Immature natural killer cell (primary cell): Measurements from ENCODE around the gene SLC8A1. TPM values are rescaled to one million over a fixed set of nuclear protein-coding genes. Genes with fewer than 3 reads are reported as not detected.

Source experiments
- DNase-seq, 3 donors: peaks; one replicate each; pipeline ENCODE4 v3.0.0; 2022; ENCODE audit warnings: mixed read lengths in 1 of 3
- H3K27ac Mint-ChIP-seq, 6 donors: one replicate each; pipeline ENCODE4 v1.8.0; 2020; ENCODE audit warnings: mixed read lengths in 6 of 6, mild to moderate bottlenecking in 5 of 6, inconsistent platforms in 4 of 6, moderate library complexity in 3 of 6
- H3K27me3 Mint-ChIP-seq, 3 donors: one replicate each; pipeline ENCODE4 v1.8.0; 2020 to 2021; ENCODE audit warnings: low read depth in 3 of 3, mild to moderate bottlenecking in 3 of 3, mixed read lengths in 3 of 3, moderate library complexity in 3 of 3, inconsistent platforms in 1 of 3
- H3K36me3 Mint-ChIP-seq, 3 donors: one replicate each; pipeline ENCODE4 v1.8.0; 2020; ENCODE audit warnings: mixed read lengths in 3 of 3, inconsistent platforms in 2 of 3, mild to moderate bottlenecking in 2 of 3
- H3K4me1 Mint-ChIP-seq, 2 donors: one replicate each; pipeline ENCODE4 v1.8.0; 2020; ENCODE audit warnings: inconsistent platforms in 2 of 2, mild to moderate bottlenecking in 2 of 2, mixed read lengths in 2 of 2, moderate library complexity in 1 of 2
- H3K4me3 Mint-ChIP-seq, 5 donors: one replicate each; pipeline ENCODE4 v1.8.0; 2020; ENCODE audit warnings: mild to moderate bottlenecking in 5 of 5, mixed read lengths in 5 of 5, inconsistent platforms in 3 of 5, moderate library complexity in 3 of 5
- H3K9me3 Mint-ChIP-seq, 6 donors: one replicate each; pipeline ENCODE4 v1.8.0; 2020; ENCODE audit warnings: mild to moderate bottlenecking in 6 of 6, mixed read lengths in 6 of 6, inconsistent platforms in 4 of 6, moderate library complexity in 3 of 6
- polyA plus RNA-seq, 3 donors: library from polyadenylated mRNA; unstranded; fragments of 300-500 nt; fragmentation: Illumina TruSeq; gene quantifications; one replicate each; pipeline ENCODE4 v1.2.3, GENCODE V29; 2021

The SLC8A1 gene
- polyA plus RNA-seq, 3 donors from 2014 or later = 0.01 to 0.34 (median 0.11) TPM

DNA sequence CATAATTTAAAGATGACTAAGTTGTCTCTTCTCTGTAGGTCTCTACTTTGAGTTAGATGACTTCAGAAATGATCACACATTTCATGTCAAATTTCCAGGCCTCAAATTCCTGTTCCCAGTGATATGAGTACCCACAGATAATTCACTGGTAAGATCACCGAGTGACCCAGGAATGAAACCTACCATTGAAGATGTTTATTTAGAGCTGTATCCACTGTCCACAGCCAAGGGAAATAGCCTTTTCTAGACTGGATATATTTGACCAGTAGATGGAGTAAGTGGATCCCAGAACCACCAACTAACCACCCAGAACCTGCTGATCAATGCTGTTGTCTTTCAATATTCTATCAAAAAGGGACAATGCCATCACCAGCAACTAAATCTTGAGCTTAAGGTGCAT is 238.8 kb downstream of the SLC8A1 start:
- Mint-ChIP-seq H3K27ac (no peak overlapping the region), H3K27me3 (peaks cover 0 to 2% (median 0%) of the 10 kb centered on the region in 3 donors), H3K36me3 (no peaks in the 10 kb centered on the region), H3K4me3 (no peak overlapping the region), H3K4me1 (no peaks in the 10 kb centered on the region), H3K9me3 (peaks cover 0 to 16% (median 8%) of the 10 kb centered on the region in 6 donors)
- DNase-seq = no peak

DNA sequence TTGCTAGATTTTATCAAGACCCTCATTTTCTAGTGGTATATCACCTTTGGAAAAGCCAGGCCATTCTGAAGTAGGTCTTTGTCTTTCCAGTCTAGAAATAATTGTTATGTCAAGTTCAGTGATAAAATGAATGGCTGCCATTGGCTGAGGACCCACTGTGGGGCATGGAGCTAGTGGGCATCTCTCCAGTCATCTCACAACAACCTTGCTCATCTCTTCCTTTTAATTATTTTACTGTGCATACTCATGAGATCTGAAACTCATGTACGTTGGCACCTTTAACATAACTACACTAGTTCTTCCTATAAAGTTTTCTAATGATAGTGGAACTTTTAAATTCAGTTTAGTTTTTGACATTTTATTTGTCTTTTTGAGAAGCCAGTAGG is 240.9 kb downstream of the SLC8A1 start:
- Mint-ChIP-seq H3K27ac (no peak overlapping the region), H3K9me3 (peaks cover 0 to 6% (median 5%) of the 10 kb centered on the region in 6 donors), H3K36me3 (no peaks in the 10 kb centered on the region), H3K27me3 (no peaks in the 10 kb centered on the region), H3K4me1 (no peaks in the 10 kb centered on the region), H3K4me3 (no peak overlapping the region)
- no peak for DNase-seq

DNA sequence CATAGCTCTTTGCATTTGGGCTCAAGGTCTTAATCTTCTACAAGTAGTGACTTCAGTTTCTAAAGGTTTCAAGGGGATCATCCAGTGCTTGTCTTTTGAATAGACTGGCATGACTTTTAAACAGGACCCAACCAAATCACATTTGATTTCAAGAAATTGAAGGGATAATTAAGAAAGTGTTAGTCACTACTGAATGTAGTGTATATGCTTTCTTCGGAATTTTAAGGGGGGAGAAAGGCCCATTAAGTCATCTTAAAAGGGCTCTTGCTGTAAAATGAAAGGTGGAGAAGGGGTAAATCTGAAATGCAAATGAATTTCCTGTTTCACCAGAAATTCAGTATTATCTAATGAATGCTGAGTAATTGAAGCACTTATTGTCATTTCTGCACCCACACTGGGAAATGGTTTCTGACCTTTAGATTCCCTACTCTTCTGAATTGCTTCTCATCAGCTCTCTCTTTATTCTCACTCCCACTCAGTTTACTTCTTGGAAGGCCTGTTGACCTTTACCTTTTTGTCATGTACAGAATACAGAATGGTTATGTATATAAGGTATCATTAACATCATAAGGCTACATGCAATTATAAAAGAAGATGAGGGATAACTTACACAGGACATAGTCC is 241.4 kb downstream of the SLC8A1 start:
- Mint-ChIP-seq H3K36me3 (no peaks in the 10 kb centered on the region), H3K4me3 (no peak overlapping the region), H3K27me3 (no peaks in the 10 kb centered on the region), H3K27ac (no peak overlapping the region), H3K4me1 (no peaks in the 10 kb centered on the region), H3K9me3 (peaks cover 0 to 7% (median 5%) of the 10 kb centered on the region in 6 donors)
- no peak for DNase-seq

DNA sequence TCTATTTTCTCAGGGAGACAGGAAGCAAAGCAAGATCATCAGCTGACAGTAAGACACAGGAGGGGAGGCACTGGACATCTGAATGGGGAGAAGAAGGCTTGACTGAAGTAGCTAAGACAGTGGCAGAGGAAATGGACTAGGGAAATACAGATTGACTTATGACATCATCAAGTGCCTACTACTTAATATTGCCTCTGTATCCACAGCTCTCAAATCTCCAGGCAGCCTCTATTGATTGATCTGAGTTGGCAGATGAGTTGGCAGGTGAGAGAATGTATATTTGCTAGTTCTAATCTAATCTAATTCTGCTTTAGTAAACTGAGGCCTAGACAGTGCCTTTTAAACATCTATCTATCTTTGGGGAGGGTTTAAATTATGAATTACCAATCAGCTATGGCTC is 242.1 kb downstream of the SLC8A1 start:
- Mint-ChIP-seq H3K36me3 (no peaks in the 10 kb centered on the region), H3K4me3 (no peak overlapping the region), H3K27me3 (no peaks in the 10 kb centered on the region), H3K4me1 (no peaks in the 10 kb centered on the region), H3K9me3 (peaks cover 0 to 10% (median 5%) of the 10 kb centered on the region in 6 donors), H3K27ac (no peak overlapping the region)
- no peak for DNase-seq

DNA sequence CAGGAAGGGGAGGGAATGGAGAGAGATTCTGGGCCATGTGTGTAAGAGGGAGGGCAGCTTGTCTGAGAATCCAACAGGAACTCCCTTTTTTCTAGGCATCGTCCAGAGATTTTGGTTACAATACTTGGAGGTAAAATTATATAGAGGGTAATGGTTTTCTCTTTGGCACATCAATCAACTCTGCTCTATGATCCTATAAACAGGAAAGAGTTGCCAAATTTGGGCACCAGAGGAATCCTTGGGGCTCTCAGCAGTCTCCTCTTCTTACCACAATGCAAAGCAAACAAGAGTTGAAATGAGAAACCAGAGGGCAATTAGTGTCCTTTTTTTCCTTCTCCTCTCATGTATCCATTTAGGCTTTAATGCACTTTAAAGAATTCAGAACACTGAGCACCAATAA is 243.4 kb downstream of the SLC8A1 start:
- no peak overlapping the region for H3K27ac Mint-ChIP-seq
- H3K36me3 Mint-ChIP-seq = no peaks in the 10 kb centered on the region
- H3K9me3 Mint-ChIP-seq = peaks cover 0 to 5% (median 2%) of the 10 kb centered on the region in 6 donors
- H3K4me1 Mint-ChIP-seq = no peaks in the 10 kb centered on the region
- no peak for DNase-seq
- H3K4me3 Mint-ChIP-seq = no peak overlapping the region
- H3K27me3 Mint-ChIP-seq = no peaks in the 10 kb centered on the region

DNA sequence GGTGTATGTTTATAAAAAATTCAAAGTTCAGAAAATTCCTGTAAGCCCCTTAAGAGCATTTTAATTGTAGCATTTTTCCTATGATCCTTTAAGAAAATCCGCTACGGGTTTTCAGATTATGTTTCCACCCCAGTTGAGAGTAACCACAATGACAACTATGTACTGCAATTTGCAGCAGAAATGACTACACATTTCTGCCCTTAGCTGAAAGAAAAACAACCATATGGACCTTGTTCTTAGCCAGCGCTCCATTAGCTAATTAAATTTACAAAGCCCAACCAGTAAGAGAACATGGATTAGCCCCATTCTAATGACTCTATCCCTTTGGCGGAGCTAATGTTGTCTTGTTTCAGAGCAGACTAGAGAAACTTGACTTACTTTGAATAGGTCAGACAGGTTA is 247.6 kb downstream of the SLC8A1 start:
- H3K4me3 Mint-ChIP-seq = no peak overlapping the region
- DNase-seq = no peak
- no peaks in the 10 kb centered on the region for H3K4me1 Mint-ChIP-seq
- peaks cover 0 to 6% (median 3%) of the 10 kb centered on the region in 6 donors for H3K9me3 Mint-ChIP-seq
- H3K27ac Mint-ChIP-seq = no peak overlapping the region
- H3K36me3 Mint-ChIP-seq = no peaks in the 10 kb centered on the region
- H3K27me3 Mint-ChIP-seq = no peaks in the 10 kb centered on the region

DNA sequence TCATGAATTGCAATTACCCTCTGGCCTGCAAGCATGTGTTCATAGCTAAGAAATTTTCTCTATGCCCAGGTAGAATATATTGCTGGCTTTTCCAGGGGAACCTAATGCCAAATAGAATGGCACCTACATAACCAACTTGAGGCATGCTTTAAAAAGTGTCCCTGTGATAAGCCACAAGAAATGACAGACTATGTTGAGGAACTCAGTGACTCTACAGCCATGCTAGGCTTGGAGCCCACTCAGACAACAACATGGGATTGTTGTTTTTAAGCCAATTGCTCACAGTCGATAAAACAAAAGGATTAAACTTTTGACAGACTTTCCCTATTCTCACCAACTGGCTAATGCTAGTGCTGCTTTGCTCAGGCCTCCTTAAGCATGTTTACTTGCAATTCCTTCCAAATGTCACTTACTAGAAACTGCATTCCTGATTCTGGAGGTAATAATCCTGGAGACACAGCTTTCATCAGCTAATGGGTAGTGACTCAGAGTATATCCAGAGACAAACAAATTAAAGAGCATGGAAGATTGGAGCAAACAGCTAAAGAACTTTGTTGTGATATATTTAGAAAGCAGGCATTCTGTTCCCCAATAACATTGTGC is 249.0 kb downstream of the SLC8A1 start:
- Mint-ChIP-seq H3K27me3 (no peaks in the 10 kb centered on the region), H3K4me3 (no peak overlapping the region), H3K27ac (no peak overlapping the region), H3K4me1 (no peaks in the 10 kb centered on the region), H3K9me3 (peaks cover 0 to 6% (median 2%) of the 10 kb centered on the region in 6 donors), H3K36me3 (no peaks in the 10 kb centered on the region)
- no peak for DNase-seq

DNA sequence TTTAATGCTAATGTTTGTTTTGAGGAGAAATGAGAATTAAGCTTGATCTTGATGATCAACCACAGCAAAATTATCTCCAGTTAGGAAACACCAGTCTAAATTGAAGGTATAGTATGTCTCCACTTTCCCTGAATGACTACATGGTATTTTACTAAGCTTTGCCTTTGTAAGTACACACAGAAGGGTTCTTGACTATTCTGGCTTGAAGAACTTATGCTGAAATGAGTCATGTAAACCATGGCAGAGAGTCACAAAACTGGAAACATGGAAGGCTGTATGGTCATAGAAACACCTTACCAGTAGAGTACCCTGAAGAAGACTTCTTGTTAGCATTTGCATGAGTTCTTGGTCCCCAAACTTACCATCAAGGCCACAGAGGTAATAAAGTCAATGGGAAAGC is 250.5 kb downstream of the SLC8A1 start:
- no peak overlapping the region for H3K27ac Mint-ChIP-seq
- H3K36me3 Mint-ChIP-seq = no peaks in the 10 kb centered on the region
- no peaks in the 10 kb centered on the region for H3K4me1 Mint-ChIP-seq
- H3K27me3 Mint-ChIP-seq = no peaks in the 10 kb centered on the region
- no peak for DNase-seq
- no peak overlapping the region for H3K4me3 Mint-ChIP-seq
- peaks cover 0 to 6% (median 1%) of the 10 kb centered on the region in 6 donors for H3K9me3 Mint-ChIP-seq

DNA sequence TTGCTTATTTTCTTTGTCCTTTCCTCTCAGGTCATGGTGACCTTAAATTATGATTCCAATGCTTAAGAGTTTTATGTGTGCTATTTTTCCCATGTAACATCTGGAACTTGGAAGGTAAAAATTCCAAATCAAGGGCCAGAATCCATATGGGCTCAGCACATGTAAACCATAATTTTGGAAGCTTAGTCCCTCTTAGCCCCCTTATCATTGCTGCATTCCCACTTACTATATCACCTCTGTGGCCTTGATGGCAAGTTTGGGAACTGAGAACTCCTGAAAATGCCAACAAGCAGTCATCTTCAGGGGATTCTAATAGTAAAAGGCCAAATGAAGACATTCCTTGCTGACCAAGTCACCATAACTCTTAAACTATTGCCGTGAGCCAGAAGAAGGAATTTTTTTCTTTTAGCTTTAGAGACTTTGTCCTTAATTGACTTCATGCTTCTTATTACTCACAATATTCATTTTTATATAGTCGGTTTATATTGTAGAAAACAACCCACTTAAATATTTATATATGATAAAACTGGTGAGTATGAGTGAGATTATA is 251.4 kb downstream of the SLC8A1 start:
- H3K27ac Mint-ChIP-seq = no peak overlapping the region
- no peak for DNase-seq
- H3K27me3 Mint-ChIP-seq = no peaks in the 10 kb centered on the region
- H3K4me3 Mint-ChIP-seq = no peak overlapping the region
- H3K9me3 Mint-ChIP-seq = peaks cover 0 to 8% (median 1%) of the 10 kb centered on the region in 6 donors
- no peaks in the 10 kb centered on the region for H3K36me3 Mint-ChIP-seq
- H3K4me1 Mint-ChIP-seq = no peaks in the 10 kb centered on the region

DNA sequence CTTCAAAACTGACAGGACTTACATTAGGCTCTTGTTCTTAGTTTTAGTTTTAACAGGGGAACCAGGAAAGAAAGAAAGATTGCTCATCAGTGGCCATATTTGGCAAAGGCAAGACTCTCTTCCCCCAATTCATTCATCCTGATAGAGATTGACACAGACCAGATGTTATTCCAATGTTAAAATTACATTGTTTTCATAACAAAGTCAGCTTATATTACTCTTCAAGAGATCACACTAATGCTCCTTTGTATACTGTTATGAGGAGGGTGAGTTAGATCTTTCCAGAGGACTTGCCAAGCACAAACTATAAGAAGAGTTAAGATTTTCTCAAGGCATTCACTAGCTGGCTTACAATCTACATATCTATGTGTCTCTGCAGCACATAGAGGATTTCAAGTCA is 252.1 kb downstream of the SLC8A1 start:
- DNase-seq = no peak
- no peak overlapping the region for H3K27ac Mint-ChIP-seq
- H3K27me3 Mint-ChIP-seq = no peaks in the 10 kb centered on the region
- no peak overlapping the region for H3K4me3 Mint-ChIP-seq
- H3K9me3 Mint-ChIP-seq = peaks cover 0 to 8% (median under 1%) of the 10 kb centered on the region in 6 donors
- no peaks in the 10 kb centered on the region for H3K4me1 Mint-ChIP-seq
- no peaks in the 10 kb centered on the region for H3K36me3 Mint-ChIP-seq

DNA sequence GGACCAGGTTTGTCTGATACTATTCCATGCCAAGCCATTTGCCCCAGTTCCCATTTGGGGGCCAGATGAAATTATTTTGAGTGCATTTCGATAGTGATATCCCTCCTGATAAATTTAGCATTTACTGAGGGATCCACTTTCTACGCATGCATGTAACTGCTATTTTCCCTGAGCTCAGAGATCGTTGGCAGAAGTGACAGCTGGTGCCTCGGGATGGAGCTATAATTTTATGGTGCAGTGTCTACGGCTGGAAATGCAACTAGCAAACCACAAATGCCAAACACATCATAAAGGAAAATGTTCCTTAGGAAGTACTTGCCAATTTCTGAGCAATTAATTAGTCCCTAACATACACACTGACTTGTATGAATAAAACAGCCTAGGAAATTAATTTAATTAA is 254.8 kb downstream of the SLC8A1 start:
- no peak overlapping the region for H3K4me3 Mint-ChIP-seq
- H3K36me3 Mint-ChIP-seq = no peaks in the 10 kb centered on the region
- H3K9me3 Mint-ChIP-seq = peaks cover 0 to 10% (median 2%) of the 10 kb centered on the region in 6 donors
- peaks cover 0 to 2% (median 2%) of the 10 kb centered on the region in 3 donors for H3K27me3 Mint-ChIP-seq
- H3K27ac Mint-ChIP-seq = no peak overlapping the region
- H3K4me1 Mint-ChIP-seq = no peaks in the 10 kb centered on the region
- DNase-seq = no peak

DNA sequence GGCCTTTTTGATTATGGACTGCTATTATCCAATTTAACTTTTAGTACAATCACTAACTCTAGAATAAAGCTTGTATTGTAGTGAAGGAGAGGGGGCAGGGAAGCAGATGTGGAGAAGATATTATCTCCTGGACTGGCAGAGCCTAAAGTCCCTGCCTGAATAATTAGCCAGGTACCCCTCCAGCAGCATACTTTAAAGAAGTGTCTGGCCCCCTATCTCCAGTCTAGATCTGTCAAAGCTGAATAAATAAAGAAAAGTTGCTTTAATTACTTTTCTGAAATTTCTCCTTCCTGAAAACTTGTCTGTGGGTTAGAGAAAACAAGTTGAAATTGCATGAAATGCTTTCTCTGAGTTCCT is 258.2 kb downstream of the SLC8A1 start:
- no peak overlapping the region for H3K27ac Mint-ChIP-seq
- H3K9me3 Mint-ChIP-seq = peaks cover 0 to 6% (median 3%) of the 10 kb centered on the region in 6 donors
- H3K4me3 Mint-ChIP-seq = no peak overlapping the region
- H3K27me3 Mint-ChIP-seq = peaks cover 0 to 3% (median 2%) of the 10 kb centered on the region in 3 donors
- no peaks in the 10 kb centered on the region for H3K36me3 Mint-ChIP-seq
- no peak for DNase-seq
- no peaks in the 10 kb centered on the region for H3K4me1 Mint-ChIP-seq

DNA sequence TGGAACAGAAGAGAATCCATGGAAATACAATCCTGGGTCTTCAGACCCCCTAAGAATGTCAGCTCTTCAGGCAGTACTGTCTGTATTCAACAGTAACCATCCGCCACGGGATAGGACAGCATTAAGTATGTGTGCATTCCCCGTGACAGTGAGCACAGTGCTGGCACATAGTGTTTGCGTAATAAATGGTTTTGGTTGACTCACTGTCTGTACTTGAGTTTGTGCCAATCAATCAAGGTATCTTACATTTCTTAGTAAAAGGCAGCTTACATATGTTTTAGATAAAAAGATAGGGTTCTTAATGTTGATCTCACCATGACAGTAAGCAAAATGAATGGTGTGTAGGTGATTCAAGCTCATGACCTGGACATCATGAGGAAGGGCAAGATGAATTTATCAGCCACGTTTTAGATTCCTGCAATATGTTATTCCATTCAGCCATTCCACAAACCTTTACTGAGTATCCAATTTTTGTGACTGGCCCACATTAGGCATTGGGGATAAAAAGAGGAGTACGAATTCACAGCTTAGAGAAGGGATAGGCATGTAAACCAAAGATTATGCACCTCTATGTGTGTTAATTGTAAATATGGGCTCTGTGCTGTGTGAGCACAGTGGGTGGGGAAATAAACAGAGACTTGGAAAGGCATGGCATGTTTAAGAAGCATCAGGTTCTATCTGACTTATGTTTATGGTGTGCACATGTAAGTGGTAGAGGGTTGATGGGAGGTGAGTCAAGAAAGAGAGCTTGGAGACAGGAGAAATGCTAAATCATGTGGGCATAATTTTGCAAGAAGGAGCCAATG is 258.8 kb downstream of the SLC8A1 start:
- H3K27ac Mint-ChIP-seq = no peak overlapping the region
- no peaks in the 10 kb centered on the region for H3K36me3 Mint-ChIP-seq
- no peak for DNase-seq
- no peak overlapping the region for H3K4me3 Mint-ChIP-seq
- no peaks in the 10 kb centered on the region for H3K4me1 Mint-ChIP-seq
- H3K9me3 Mint-ChIP-seq = peaks cover 0 to 6% (median 3%) of the 10 kb centered on the region in 6 donors
- peaks cover 0 to 3% (median 2%) of the 10 kb centered on the region in 3 donors for H3K27me3 Mint-ChIP-seq

DNA sequence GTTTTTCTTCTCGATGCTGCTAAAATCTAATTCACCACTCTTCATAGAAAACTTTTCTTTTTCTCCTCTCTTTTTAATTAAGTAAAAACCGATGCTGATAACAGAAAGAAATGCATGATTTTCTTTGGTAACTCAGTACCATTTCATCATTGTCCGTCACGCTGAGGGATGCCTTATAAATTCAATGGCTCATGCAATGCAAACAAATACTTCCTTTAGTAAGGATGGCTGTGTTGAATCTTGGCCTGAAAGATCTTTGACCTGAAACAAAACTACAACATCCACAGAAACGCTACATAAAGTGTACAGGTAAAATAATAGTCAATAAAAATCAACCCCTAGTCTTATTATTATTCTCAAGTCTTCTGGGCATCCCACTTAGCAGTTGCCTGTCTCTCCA is 261.4 kb downstream of the SLC8A1 start:
- no peak for DNase-seq
- Mint-ChIP-seq H3K27me3 (peaks cover 0 to 3% (median 2%) of the 10 kb centered on the region in 3 donors), H3K4me1 (no peaks in the 10 kb centered on the region), H3K9me3 (peaks cover 0 to 6% (median 2%) of the 10 kb centered on the region in 6 donors), H3K4me3 (no peak overlapping the region), H3K27ac (no peak overlapping the region), H3K36me3 (no peaks in the 10 kb centered on the region)
